Measurements from ENCODE around the gene CHMP4B. TPM values are rescaled to one million over a fixed set of nuclear protein-coding genes. Genes with fewer than 3 reads are reported as not detected.

Gene CHMP4B
- total RNA-seq, 1 donor from 2014 or later: 26.4 TPM

DNA sequence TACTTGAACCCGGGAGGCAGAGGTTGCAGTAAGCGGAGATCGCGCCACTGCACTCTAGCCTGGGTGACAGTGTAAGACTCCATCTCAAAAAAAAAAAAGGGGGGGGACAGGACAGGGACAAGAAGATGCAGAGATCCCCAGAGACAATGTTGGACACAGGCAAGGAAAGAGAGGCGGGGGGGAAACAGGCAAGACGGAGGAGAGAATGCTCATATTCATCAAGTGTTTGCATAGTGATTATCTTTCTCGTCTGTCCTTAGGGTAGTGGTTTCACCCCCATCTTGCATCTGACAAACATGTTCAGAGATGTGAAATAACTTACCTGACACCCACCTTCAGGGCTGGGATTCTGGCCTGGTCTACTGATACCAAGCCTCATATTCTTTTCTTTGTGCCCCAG, 29.0 kb downstream of the CHMP4B start:
- DNase-seq: no peak

GRCh38 chr20:33840759-33841435, 29.7 kb downstream of the CHMP4B start:
- no peak for DNase-seq

GRCh38 chr20:33841436-33841799, 30.3 kb downstream of the CHMP4B start:
- DNase-seq: no peak

DNA sequence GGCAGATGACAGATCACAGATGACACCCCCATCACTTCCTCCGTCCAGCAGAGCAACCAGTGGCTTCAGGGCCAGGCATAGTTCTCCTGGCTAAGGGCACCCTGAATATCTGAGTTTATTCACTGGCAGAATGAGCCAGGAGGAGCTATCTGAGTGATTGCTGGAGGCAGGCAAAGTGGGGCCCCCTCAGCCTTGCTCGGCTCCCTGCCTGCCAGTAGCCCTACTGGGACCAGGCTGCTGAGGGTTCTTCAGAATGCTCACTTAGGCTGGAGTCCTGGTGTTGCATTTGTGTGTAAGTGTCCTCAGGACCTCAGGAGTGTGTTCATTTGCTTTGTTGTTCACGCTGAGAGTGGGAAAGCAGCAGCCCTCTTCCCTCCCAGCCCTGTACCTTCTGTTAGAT, 31.2 kb downstream of the CHMP4B start:
- DNase-seq: no peak

GRCh38 chr20:33843050-33843449, 31.9 kb downstream of the CHMP4B start:
- no peak for DNase-seq

DNA sequence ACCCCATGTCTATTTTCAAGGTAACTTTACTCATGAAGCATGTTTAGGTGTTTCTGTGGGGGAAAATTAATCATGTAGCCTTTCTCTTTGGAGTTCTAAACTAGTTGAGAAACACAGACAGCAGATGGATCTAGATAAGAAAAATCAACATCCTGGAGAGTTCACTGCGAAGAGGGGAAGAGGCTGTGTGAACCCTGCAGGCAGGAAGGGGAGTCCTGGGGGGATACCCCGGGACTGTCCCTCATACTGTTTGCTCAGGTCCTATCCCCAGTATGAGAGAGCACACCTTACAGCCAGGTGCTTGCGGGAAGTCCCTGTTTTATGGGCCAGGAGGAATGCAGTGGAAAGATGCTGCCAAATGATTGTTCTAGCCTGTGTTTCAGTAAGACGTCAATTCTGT, 32.7 kb downstream of the CHMP4B start:
- DNase-seq: no peak

DNA sequence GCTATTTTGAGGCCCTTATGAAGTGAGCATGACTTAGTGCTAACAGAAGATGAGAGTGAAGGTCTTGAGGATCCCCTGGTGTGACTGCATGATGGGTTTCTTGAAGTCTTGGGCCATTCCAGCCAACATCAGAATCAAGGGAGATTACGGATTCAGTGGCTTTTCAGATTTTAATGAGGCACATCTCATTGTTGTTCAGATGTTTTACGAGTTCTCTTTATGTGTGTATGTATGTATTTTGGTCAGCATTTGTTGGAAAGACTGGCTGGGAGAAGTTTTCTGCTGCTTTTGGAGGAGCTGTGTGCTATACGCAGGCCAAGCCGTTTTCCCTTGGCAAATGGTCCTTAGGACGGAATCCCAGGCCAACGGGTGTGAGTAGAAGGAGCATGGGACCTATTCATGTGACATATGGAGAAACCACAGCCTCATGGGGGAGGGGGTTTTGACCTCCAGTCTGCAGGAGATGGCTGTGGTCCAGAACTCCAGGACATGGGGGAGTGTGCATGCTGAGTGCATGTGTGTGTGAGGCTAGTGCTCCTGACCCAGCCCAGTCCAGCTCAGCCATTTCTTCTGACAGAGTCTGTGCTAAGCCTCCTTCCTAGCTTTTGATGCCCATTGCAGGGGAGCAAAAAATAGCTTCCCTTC, 35.3 kb downstream of the CHMP4B start:
- DNase-seq: no peak

DNA sequence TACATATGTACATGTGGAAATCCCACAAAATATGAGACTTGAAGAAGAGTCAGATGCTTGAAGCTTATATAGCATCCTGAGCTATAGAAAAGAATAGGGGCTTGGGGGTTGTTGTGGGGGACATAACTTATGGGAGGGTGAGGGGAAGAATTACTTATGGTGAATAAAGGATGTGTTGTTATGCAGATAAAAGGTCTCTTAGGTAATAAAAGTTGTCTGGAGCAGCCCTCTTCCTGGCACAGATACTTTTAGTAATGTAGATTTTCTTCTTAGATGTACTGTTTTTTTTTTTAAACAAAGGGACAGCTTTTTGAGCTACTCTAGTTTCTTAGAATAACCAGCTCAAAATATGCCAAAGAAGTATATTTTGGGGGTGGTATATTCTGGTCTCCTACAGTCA, 35.9 kb downstream of the CHMP4B start:
- DNase-seq: no peak

GRCh38 chr20:33848391-33848790, 37.2 kb downstream of the CHMP4B start:
- DNase-seq: no peak

GRCh38 chr20:33850159-33850558, 39.0 kb downstream of the CHMP4B start:
- no peak for DNase-seq

DNA sequence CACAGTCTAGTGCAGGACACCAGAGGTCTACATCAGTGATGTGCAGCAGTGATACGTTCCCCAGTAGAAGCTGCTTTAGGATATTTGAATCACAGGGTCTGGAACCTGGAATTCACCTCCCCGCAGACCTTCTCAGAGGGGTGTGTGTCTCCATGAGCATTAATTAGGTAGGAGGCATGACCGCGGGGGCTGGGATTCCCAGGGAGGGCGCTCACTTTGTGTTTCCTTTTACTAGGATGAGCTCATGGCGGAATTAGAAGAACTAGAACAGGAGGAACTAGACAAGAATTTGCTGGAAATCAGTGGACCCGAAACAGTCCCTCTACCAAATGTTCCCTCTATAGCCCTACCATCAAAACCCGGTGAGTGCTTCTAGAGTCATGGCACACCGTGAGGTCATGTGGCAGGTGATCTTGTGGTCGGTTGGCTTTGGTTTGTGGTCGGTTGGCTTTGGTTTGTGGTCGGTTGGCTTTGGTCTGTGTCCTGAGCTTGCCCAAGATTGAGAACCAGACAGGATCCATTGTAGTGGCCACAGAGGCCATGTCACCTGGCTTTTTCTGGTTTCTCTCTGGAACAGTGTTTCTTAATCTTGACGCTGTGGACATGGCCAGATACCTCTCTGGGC, 40.8 kb downstream of the CHMP4B start:
- DNase-seq: no peak

- no peak for DNase-seq
Measured at GRCh38 chr20:33852626-33853506, 41.7 kb downstream of the CHMP4B start.

- DNase-seq: no peak
Measured at GRCh38 chr20:33853507-33853813, 42.3 kb downstream of the CHMP4B start.

DNA sequence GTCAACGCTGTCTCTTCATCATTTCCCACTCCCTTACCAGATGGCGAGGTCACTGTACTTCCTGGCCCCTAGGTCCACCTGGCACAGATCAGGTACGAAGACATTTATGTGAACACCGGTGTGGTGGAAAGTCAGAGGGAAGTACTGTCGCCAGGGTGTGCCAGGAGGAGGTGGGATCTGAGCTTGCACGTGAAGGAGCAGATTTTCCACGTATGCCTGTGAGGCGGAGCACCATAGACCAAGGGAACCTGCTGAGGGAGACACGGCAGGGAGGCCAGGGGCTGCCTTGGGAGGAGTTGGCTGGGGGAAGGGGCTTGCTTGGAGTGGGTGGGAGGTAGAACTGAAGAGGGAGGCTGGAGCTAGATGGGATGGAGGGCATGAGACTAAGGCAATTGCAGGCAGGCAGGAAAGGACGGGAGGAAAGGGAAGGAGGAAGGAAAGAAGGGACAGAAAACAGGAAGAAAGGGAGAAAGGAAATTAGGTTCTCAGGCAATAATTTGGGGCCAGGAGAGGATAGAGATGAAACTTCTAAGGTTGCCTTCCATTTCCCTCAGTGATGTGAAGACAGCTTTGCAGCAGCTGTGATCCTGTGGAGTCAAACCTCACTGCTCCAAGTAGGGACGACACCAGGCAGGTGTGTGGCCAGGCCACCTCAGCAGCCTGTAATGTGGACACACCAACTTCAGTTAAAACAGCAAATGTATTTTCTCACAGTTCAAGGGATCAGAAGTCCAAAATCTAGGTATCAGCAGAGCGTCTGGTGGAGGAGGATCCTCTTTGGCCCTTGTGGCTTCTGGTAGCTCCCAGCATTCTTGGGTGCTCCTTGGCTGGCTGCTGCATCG, 46.8 kb downstream of the CHMP4B start:
- no peak for DNase-seq

DNA sequence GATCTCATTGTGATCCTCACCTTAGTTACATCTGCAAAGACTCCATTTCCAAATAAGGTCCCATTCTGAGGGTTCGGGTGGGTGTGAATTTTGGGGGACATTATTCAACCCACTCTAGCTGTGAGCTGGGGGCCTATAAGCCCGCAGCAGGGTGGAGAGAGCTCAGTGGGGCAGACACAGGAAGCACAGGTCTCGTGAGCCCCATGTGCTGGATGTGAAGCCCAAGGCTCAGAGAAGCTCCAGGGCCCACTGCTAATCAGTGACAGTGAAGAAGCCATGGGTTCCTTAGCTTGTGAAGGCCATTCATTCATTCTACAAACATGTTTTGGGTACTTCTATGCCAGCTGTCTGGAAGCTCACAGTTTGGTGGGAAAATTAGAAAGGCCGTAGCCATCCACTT, 47.5 kb downstream of the CHMP4B start:
- DNase-seq: no peak

- DNase-seq: no peak
Measured at GRCh38 chr20:33859157-33859695, 48.1 kb downstream of the CHMP4B start.

DNA sequence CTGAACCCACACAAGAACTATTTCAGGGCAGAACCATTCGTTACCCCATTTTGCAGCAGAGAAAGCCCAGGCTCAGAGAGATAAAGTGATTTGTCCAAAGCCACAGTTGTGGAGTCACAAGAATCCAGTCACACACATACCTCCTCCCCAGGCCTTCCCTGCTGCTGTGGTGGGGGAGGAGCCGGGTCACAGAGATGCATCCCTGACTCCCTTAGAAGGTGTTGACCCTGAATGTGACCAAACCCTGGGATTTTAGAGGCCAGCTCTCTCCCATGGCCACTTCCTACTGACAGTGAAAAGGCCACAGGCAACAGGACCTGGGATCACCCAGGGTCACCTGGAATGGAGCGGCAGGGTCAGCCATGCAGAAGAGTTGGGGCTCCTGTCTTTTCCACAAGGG, 48.6 kb downstream of the CHMP4B start:
- no peak for DNase-seq

DNA sequence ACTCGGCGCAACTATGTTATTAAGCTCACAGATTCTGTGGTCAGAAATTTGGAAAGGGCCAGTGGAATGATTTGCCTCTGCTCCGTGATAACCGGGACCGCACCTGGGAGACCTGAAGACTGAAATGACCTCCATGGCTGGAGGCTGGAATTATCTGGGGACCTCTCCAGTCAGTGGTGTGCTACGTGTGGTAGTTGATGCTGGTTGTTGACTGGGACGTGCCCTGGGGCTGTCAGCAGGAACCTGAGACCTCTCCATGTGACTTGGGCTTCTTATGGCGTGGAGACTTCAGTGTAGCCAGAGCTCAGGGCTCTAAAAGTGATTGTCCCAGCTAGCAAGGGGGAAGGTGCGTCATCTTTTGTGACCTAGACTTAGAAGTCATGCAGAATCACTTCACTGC, 50.3 kb downstream of the CHMP4B start:
- DNase-seq: no peak

- DNase-seq: peak; percentile 11
Measured at GRCh38 chr20:33862709-33863403, 51.7 kb downstream of the CHMP4B start.

DNA sequence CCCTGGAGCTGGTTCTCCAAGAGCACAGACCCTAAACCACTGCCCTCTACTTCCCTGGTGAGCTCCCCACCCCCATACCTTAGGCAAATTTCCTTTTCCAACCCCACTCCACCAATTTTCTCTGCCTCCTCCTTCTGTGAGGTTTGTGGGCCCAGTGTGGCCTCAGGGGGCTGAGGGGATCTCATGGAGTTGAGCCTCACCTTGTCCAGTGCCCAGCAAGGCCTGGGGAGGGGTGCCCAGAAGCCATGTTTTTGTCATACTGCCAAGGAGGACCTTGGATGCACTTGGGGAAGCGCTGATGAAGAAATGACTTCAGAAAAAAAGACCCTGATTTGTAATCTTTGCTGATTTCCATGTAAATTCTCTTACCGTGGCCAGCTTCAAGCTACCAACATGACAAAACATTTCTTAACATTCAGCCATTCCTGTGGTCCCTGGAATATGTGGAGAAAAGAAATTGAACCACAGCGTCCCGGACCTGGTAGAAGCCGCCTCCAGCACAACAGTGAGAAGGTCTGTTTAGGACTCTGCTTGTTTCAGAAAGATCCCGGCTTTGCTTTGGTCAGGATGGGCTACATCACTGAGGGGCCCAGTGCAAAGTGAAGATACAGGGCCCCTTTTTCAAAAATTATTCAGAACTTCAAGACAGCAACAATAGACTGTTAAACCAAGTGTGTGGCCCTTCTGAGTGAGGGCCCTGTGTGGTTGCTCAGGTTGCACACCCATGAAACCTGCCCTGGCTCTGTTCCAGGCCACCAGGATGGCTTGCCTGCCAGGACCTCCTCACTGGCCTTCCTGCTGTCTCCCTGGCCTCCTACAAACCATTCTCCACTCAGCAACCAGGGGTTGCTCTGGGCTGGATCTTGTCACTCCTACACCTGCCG, 52.5 kb downstream of the CHMP4B start:
- DNase-seq: no peak

Measured in occipital lobe (tissue), 2 donors.